GM12878 (cell line): ENCODE measurements around the gene SRP54. TPM values are rescaled to one million over a fixed set of nuclear protein-coding genes. Genes with fewer than 3 reads are reported as not detected.

ENCODE experiments used
- BCL11A ChIP-seq: IDR thresholded peaks from 2 replicates; pipeline ENCODE4 v1.6.1; 2011; ENCODE audit warnings: low read depth, low read length
- BCLAF1 ChIP-seq: fragments of 450-650 bp; IDR thresholded peaks from 2 replicates; pipeline ENCODE4 v1.6.1; 2017; ENCODE audit warnings: antibody characterized with exemption, mild to moderate bottlenecking, moderate library complexity
- HSF1 ChIP-seq: fragments of 150-350 bp; IDR thresholded peaks from 2 replicates; pipeline ENCODE4 v1.6.1; 2014; ENCODE audit warnings: mild to moderate bottlenecking, low read depth, low read length
- KDM1A ChIP-seq: fragments of 200-600 bp; sonication (generic); IDR thresholded peaks from 2 replicates; pipeline ENCODE4 v1.6.1; 2016; ENCODE audit warnings: borderline replicate concordance
- MAX ChIP-seq: IDR thresholded peaks from 2 replicates; pipeline ENCODE4 v1.6.1; 2012; ENCODE audit warnings: low read depth, low read length, improper control_type of control experiment
- POLR2AphosphoS2 ChIP-seq: IDR thresholded peaks from 2 replicates; pipeline ENCODE4 v1.6.1; 2011; ENCODE audit warnings: low read depth, mild to moderate bottlenecking, low read length, improper control_type of control experiment, moderate library complexity
- PRDM15 ChIP-seq: fragments of 450-650 bp; formaldehyde crosslinking; IDR thresholded peaks from 2 replicates; pipeline ENCODE4 v1.4.0; 2020; ENCODE audit warnings: mild to moderate bottlenecking, moderate library complexity
- SMAD5 ChIP-seq: IDR thresholded peaks from 2 replicates; pipeline ENCODE4 v1.6.1; 2016; ENCODE audit warnings: antibody characterized with exemption, low read depth
- polyA plus RNA-seq, 11 experiments: library from polyadenylated mRNA; depleted of rRNA in 4 of 11; unstranded in 6 of 11; stranded (reverse) in 5 of 11; fragments of >200 nt; fragmentation: Nextera tagmentation in 4 of 11; fragmentation: Illumina TruSeq in 1 of 11; extraction: Ambion mirVana in 4 of 11; extraction: Trizol in 1 of 11; gene quantifications; 1 replicate in 1 of 11; 2 replicates in 10 of 11; pipeline versions ENCODE4 v1.2.1 to v1.2.3, GENCODE V29; 2011 to 2016; ENCODE audit warnings: inconsistent platforms in 2 of 11, missing spikeins in 2 of 11, low read depth in 1 of 11
- total RNA-seq, 4 experiments: library from RNA; depleted of rRNA in 3 of 4; stranded (reverse); fragments of >200 nt in 3 of 4; fragmentation: Illumina TruSeq in 1 of 4; extraction: Trizol in 1 of 4; gene quantifications; 2 replicates each; pipeline versions ENCODE4 v1.2.1 to v1.2.3, GENCODE V29; 2013 to 2021

SRP54 gene
- total and polyA plus RNA-seq, 10 of the 15 experiments (the other 5 are each of a cell fraction or from before 2014, with no cell fraction given): 54.1 to 130 (median 72.3) TPM

GRCh38 chr14:34982421-34983147, at the start of gene SRP54 (continued):
- no peak for TF ChIP-seq BCLAF1
- TF ChIP-seq MAX: peak; percentile 95
- TF ChIP-seq HSF1: no peak
- TF ChIP-seq KDM1A: no peak
- TF ChIP-seq BCL11A: no peak
- TF ChIP-seq SMAD5: peak; percentile 75; the same call in 1 of the 2 replicates
- TF ChIP-seq POLR2AphosphoS2: peak; percentile 92
- TF ChIP-seq PRDM15 (CRISPR knock-in tag): no peak
